ENCODE measurements around the gene NSUN2. TPM values are rescaled to one million over a fixed set of nuclear protein-coding genes. Genes with fewer than 3 reads are reported as not detected.

The NSUN2 gene
- total RNA-seq, 4 donors from 2014 or later, result 25.7 to 42.8 (median 39.1) TPM

GRCh38 chr5:6678385-6678784, 45.5 kb upstream of the NSUN2 start:
- Histone ChIP-seq H3K27me3 (peaks cover 0 to 9% (median 0%) of the 10 kb centered on the region in 4 donors), H3K9me3 (no peaks in the 10 kb centered on the region), H3K27ac (replicated peaks in 1 of 4) (no peak overlapping the region), H3K36me3 (no peaks in the 10 kb centered on the region), H3K4me3 (no peak overlapping the region), H3K4me1 (no peaks in the 10 kb centered on the region)
- TF ChIP-seq POLR2A (IDR thresholded peaks at IDR 0.05; ENCODE audit: low read depth), result no peak
- no peak for TF ChIP-seq POLR2AphosphoS5 (IDR thresholded peaks at IDR 0.05)
- no peak for TF ChIP-seq EP300 (IDR thresholded peaks at IDR 0.05)
- no peak for TF ChIP-seq CTCF (IDR thresholded peaks at IDR 0.05)
- intact Hi-C loops (cut with DNase I), result no loop called here
- DNase-seq (ENCODE audit: extremely low spot score), result no peak
- 80% methylated on average over 1 of the region's 1 CpG for WGBS

GRCh38 chr5:6676702-6677101, 43.9 kb upstream of the NSUN2 start:
- H3K9me3 ChIP-seq, result no peaks in the 10 kb centered on the region
- peaks cover 0 to under 1% (median 0%) of the 10 kb centered on the region in 4 donors for H3K27me3 ChIP-seq
- 73% methylated on average over 2 of the region's 2 CpGs for WGBS
- TF ChIP-seq POLR2A (IDR thresholded peaks at IDR 0.05; ENCODE audit: low read depth), result no peak
- TF ChIP-seq EP300 (IDR thresholded peaks at IDR 0.05), result no peak
- no peak for TF ChIP-seq CTCF (IDR thresholded peaks at IDR 0.05)
- no peak for TF ChIP-seq POLR2AphosphoS5 (IDR thresholded peaks at IDR 0.05)
- no peak overlapping the region for H3K27ac ChIP-seq (replicated peaks in 1 of 4)
- no peak for DNase-seq (ENCODE audit: extremely low spot score)
- no peaks in the 10 kb centered on the region for H3K4me1 ChIP-seq
- no peaks in the 10 kb centered on the region for H3K36me3 ChIP-seq
- intact Hi-C loops (cut with DNase I), result no loop called here
- no peak overlapping the region for H3K4me3 ChIP-seq

- H3K4me1 ChIP-seq, result no peaks in the 10 kb centered on the region
- intact Hi-C loops (cut with DNase I), result no loop called here
- TF ChIP-seq EP300 (IDR thresholded peaks at IDR 0.05) (no peak), POLR2AphosphoS5 (IDR thresholded peaks at IDR 0.05) (no peak), POLR2A (IDR thresholded peaks at IDR 0.05; ENCODE audit: low read depth) (no peak), CTCF (IDR thresholded peaks at IDR 0.05) (no peak)
- H3K9me3 ChIP-seq, result no peaks in the 10 kb centered on the region
- no peak overlapping the region for H3K27ac ChIP-seq (replicated peaks in 1 of 4)
- no peaks in the 10 kb centered on the region for H3K27me3 ChIP-seq
- 93% methylated on average over 5 of the region's 5 CpGs for WGBS
- H3K36me3 ChIP-seq, result no peaks in the 10 kb centered on the region
- no peak for DNase-seq (ENCODE audit: extremely low spot score)
- H3K4me3 ChIP-seq, result no peak overlapping the region
Measured at GRCh38 chr5:6675784-6676491, 43.1 kb upstream of the NSUN2 start.

GRCh38 chr5:6674886-6675285, 42.0 kb upstream of the NSUN2 start:
- Histone ChIP-seq H3K9me3 (no peaks in the 10 kb centered on the region), H3K27ac (replicated peaks in 1 of 4) (no peak overlapping the region), H3K4me1 (no peaks in the 10 kb centered on the region), H3K27me3 (no peaks in the 10 kb centered on the region), H3K4me3 (no peak overlapping the region), H3K36me3 (peaks cover 0 to 7% (median 3%) of the 10 kb centered on the region in 4 donors)
- intact Hi-C loops (cut with DNase I), result no loop called here
- WGBS, result 92% methylated on average over 10 of the region's 10 CpGs
- no peak for DNase-seq (ENCODE audit: extremely low spot score)
- no peak for TF ChIP-seq CTCF (IDR thresholded peaks at IDR 0.05)
- no peak for TF ChIP-seq EP300 (IDR thresholded peaks at IDR 0.05)
- no peak for TF ChIP-seq POLR2A (IDR thresholded peaks at IDR 0.05; ENCODE audit: low read depth)
- TF ChIP-seq POLR2AphosphoS5 (IDR thresholded peaks at IDR 0.05), result no peak

GRCh38 chr5:6674421-6674820, 41.6 kb upstream of the NSUN2 start:
- no peak for TF ChIP-seq POLR2AphosphoS5 (IDR thresholded peaks at IDR 0.05)
- no peak for TF ChIP-seq POLR2A (IDR thresholded peaks at IDR 0.05; ENCODE audit: low read depth)
- TF ChIP-seq CTCF (IDR thresholded peaks at IDR 0.05), result no peak
- TF ChIP-seq EP300 (IDR thresholded peaks at IDR 0.05), result no peak
- Histone ChIP-seq H3K27me3 (no peaks in the 10 kb centered on the region), H3K36me3 (peaks cover 0 to 11% (median 5%) of the 10 kb centered on the region in 4 donors), H3K4me3 (no peak overlapping the region), H3K9me3 (no peaks in the 10 kb centered on the region), H3K27ac (replicated peaks in 1 of 4) (no peak overlapping the region), H3K4me1 (no peaks in the 10 kb centered on the region)
- intact Hi-C loops (cut with DNase I), result no loop called here
- no peak for DNase-seq (ENCODE audit: extremely low spot score)
- 99% methylated on average over 3 of the region's 3 CpGs for WGBS

All from esophagus muscularis mucosa (tissue), 4 donors.